B cell (primary cell): ENCODE measurements around the gene FAM219A. TPM values are rescaled to one million over a fixed set of nuclear protein-coding genes. Genes with fewer than 3 reads are reported as not detected.
A peak's percentile ranks its signal among the peaks of the same experiment; 100 is the strongest.

ENCODE experiments used
- ATAC-seq: fragments of 200-7000 bp; cut with Tn5 transposase; one replicate; pipeline ENCODE4 v1.10.0; 2021; ENCODE audit warnings: low read depth, mild to moderate bottlenecking, moderate number of reproducible peaks, moderate library complexity
- CTCF ChIA-PET: fragments of 350-600 bp; sonication (Branson Sonifier 250); formaldehyde crosslinking; loops from one replicate; lab custom pipeline; 2021; ENCODE audit warnings: antibody characterized with exemption, inconsistent platforms; lab: Charles Lee
- POLR2A ChIA-PET: fragments of 350-600 bp; sonication (Branson Sonifier 250); formaldehyde crosslinking; loops from one replicate; lab custom pipeline; 2021; ENCODE audit warnings: antibody characterized with exemption; lab: Charles Lee
- DNase-seq: peaks from one replicate; pipeline ENCODE4 v3.0.0; 2013
- H2AFZ ChIP-seq: 2 replicates; pipeline ENCODE4 v1.6.1; 2012; ENCODE audit warnings: mild to moderate bottlenecking, low read depth, low read length; ENCODE audit not compliant: insufficient read depth, poor library complexity, severe bottlenecking
- H3K27ac ChIP-seq, 2 donors: 1 replicate in 1 of 2; 2 replicates in 1 of 2; pipeline ENCODE4 v1.5.1; 2012 to 2013; ENCODE audit warnings: low read length in 2 of 2, mild to moderate bottlenecking in 2 of 2, moderate library complexity in 1 of 2
- H3K27me3 ChIP-seq, 4 experiments: fragments of 200-600 bp in 1 of 4; sonication (generic) in 1 of 4; replicated peaks in 1 of 4; 1 replicate in 2 of 4; 2 replicates in 2 of 4; pipeline versions ENCODE4 v1.6.1 to v1.7.0; 2013 to 2016; ENCODE audit warnings: low read length in 3 of 4, mild to moderate bottlenecking in 2 of 4, mixed read lengths in 1 of 4, moderate library complexity in 1 of 4; ENCODE audit not compliant: insufficient read depth in 4 of 4, control insufficient read depth in 3 of 4; ENCODE audit errors: control extremely low read depth in 1 of 4
- H3K36me3 ChIP-seq, 2 experiments: replicated peaks in 1 of 2; 1 replicate in 1 of 2; 2 replicates in 1 of 2; pipeline versions ENCODE4 v1.6.1 to v1.7.1; 2013; ENCODE audit warnings: low read length in 1 of 2; ENCODE audit not compliant: insufficient read depth in 2 of 2, control insufficient read depth in 1 of 2; ENCODE audit errors: control extremely low read depth in 1 of 2, extremely low read depth in 1 of 2
- H3K4me1 ChIP-seq, 2 donors: fragments of 200-600 bp in 1 of 2; sonication (generic) in 1 of 2; 1 replicate in 1 of 2; 2 replicates in 1 of 2; pipeline versions ENCODE4 v1.5.1 to v1.6.1; 2013 to 2017; ENCODE audit warnings: low read length in 2 of 2; ENCODE audit not compliant: control insufficient read depth in 2 of 2, insufficient read depth in 2 of 2
- H3K4me2 ChIP-seq: replicated peaks from 2 replicates; pipeline ENCODE3; 2012; ENCODE audit warnings: mild to moderate bottlenecking, low read depth, low read length; ENCODE audit not compliant: poor library complexity, severe bottlenecking
- H3K4me3 ChIP-seq, 5 experiments: fragments of 200-600 bp in 1 of 5; sonication (generic) in 1 of 5; 1 replicate in 3 of 5; 2 replicates in 2 of 5; pipeline versions ENCODE4 v1.5.1 to v1.7.0; 2011 to 2016; ENCODE audit warnings: low read length in 4 of 5, mild to moderate bottlenecking in 4 of 5, low read depth in 2 of 5, control low read depth in 1 of 5, moderate library complexity in 1 of 5; ENCODE audit not compliant: insufficient read depth in 1 of 5; ENCODE audit errors: control extremely low read depth in 1 of 5, extremely low read depth in 1 of 5
- H3K79me2 ChIP-seq: fragments of 200-600 bp; sonication (generic); one replicate; pipeline ENCODE4 v1.6.0; 2016; ENCODE audit warnings: low read length; ENCODE audit not compliant: control insufficient read depth, insufficient read depth
- H3K9ac ChIP-seq: fragments of 200-600 bp; sonication (generic); 2 replicates; pipeline ENCODE4 v1.6.1; 2017; ENCODE audit warnings: mild to moderate bottlenecking, low read length, moderate library complexity
- H3K9me3 ChIP-seq, 3 donors: one replicate each; pipeline versions ENCODE4 v1.6.1 to v1.7.1; 2013; ENCODE audit warnings: low read length in 2 of 3; ENCODE audit not compliant: control insufficient read depth in 2 of 3, insufficient read depth in 1 of 3; ENCODE audit errors: control extremely low read depth in 1 of 3
- H4K20me1 ChIP-seq: 2 replicates; pipeline ENCODE4 v1.6.0; 2012; ENCODE audit warnings: mild to moderate bottlenecking, low read length; ENCODE audit not compliant: insufficient read depth, control insufficient read depth, poor library complexity, severe bottlenecking
- H3K27ac Mint-ChIP-seq: one replicate; pipeline ENCODE4 v1.8.0; 2021; ENCODE audit warnings: mixed read lengths
- H3K27me3 Mint-ChIP-seq: one replicate; pipeline ENCODE4 v1.8.0; 2021; ENCODE audit warnings: mixed read lengths
- H3K4me1 Mint-ChIP-seq: one replicate; pipeline ENCODE4 v1.8.0; 2021; ENCODE audit warnings: mixed read lengths
- H3K4me3 Mint-ChIP-seq: one replicate; pipeline ENCODE4 v1.8.0; 2021; ENCODE audit warnings: mixed read lengths
- H3K9me3 Mint-ChIP-seq: one replicate; pipeline ENCODE4 v1.8.0; 2022; ENCODE audit warnings: mixed read lengths; ENCODE audit not compliant: insufficient read depth
- EZH2 ChIP-seq: IDR thresholded peaks from 2 replicates; pipeline ENCODE4 v1.6.1; 2012; ENCODE audit warnings: borderline replicate concordance, low read depth, mild to moderate bottlenecking, moderate library complexity, low read length; ENCODE audit not compliant: insufficient read depth, poor library complexity, severe bottlenecking
- WGBS: methylation state at CpG from one replicate; pipeline ENCODE4 v1.1.5; 2013; ENCODE audit warnings: missing lambda C conversion rate; ENCODE audit not compliant: insufficient coverage; 5-methylcytosine and 5-hydroxymethylcytosine counted together
- intact Hi-C: fragments of 100-400 bp; cut with micrococcal nuclease; formaldehyde crosslinking; loops from one replicate; pipeline ENCODE4 v1.10.0; 2022
- polyA minus RNA-seq: library from RNA; depleted of rRNA, polyadenylated mRNA; stranded (reverse); fragments of >200 nt; gene quantifications from 2 replicates; pipeline ENCODE4 v1.2.3, GENCODE V29; 2012
- polyA plus RNA-seq: library from polyadenylated mRNA; depleted of rRNA; stranded (reverse); fragments of >200 nt; gene quantifications from 2 replicates; pipeline ENCODE4 v1.2.3, GENCODE V29; 2012
- total RNA-seq, 2 donors: library from RNA; stranded (reverse); fragments of 120-200 nt in 1 of 2; gene quantifications; 1 replicate in 1 of 2; 2 replicates in 1 of 2; pipeline versions ENCODE4 v1.2.3 to v1.2.4, GENCODE V29; 2013 to 2022
- TF ChIP-seq, protein P1 (sequence below): fragments of 200-600 bp; IDR thresholded peaks from one replicate; pipeline ENCODE4 v1.8.0; 2022; ENCODE audit warnings: antibody characterized with exemption, mild to moderate bottlenecking

FAM219A gene
- total RNA-seq (16.0 and 17.3 TPM in 2 replicates), polyA plus RNA-seq (12.6 and 12.9 TPM in 2 replicates), polyA minus RNA-seq (4.7 and 5.1 TPM in 2 replicates)
- total RNA-seq (2013), result 4.6 TPM

DNA sequence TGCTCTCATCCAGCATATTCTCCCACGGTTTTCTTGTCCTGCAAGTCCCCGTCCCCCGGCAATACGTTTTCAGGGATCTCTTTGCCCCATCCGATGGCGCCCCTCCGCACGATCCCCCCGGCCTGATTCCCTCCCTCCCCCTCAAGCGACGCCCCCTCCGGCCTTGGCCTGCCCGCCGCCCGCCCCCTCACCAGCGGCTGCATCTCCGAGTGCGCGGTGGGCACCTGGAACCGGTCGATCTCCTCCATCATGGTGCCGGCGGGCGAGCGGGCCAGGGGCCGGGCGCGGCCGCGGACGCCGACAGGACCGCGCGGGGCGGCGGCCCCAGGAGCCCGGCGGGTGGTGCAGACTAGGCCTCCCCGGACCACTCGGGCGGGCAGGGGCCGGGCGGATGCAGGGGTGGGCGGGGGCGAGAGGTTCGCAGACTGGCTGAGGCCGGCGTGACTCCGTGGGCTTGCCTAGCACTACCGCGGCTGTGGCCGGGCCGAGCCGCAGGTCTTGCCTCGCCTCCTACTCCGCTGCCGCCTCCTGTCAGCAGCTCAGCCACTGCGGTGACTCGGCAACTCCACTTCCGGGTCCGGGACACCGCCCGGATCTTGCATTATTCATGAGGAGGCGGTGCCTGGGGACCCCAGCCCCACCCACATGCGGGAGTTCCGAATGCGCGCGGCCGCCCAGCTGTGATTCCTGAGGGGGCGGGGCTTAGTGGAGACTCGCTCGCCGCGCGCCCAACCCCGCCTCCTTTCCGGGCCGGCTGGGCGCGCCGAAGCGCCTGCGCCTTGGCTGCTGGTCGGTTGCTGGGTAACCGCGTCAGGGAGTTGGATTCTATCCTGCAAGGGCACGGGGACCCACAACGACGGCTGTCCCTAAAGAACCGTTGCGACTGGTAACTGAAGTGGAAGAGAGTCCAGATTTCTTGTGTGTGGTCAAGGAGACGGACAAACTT, at the start of gene FAM219A, which contains the start of gene DNAI1:
TSS of gene FAM219A (minus strand) at position 558 of the 946 bp plus-strand sequence. CDS start at position 251, 307 bp downstream.
TSS of gene DNAI1 (plus strand) at position 793 of the 946 bp plus-strand sequence. CDS start 201 bp downstream, outside the sequence.
- DNase-seq, result peak; percentile 99
- H3K27me3 ChIP-seq, result peaks cover 0 to 9% (median 4%) of the 10 kb centered on the region in 4 experiments
- ChIA-PET CTCF (interaction anchor here (0.7 to 1.5 kb wide), 3 partner anchors 43 to 175 kb away, joined by 3 to 7 read pairs (median 4); no protein-coding TSS in a partner anchor), POLR2A (interaction anchor here (0.6 kb wide), 1 partner anchor 78 kb away, joined by 6 read pairs; no protein-coding TSS in a partner anchor)
- H3K4me3 ChIP-seq, result peak within 1 kb of the TSS; percentile 32 to 76 (median 58)
- intact Hi-C loops, result loop anchor here (1.0 to 10.0 kb wide), 10 partner anchors 44 to 1269 kb away; partner anchors contain the start of genes KIF24, MYORG, NUDT2 and RPP25L
- H3K9ac ChIP-seq, result peak within 1 kb of the TSS; percentile 65
- peaks cover 38% of the 10 kb centered on the region for H4K20me1 ChIP-seq
- Mint-ChIP-seq H3K4me1 (peaks cover 35% of the 10 kb centered on the region), H3K27ac (peak within 1 kb of the TSS; percentile 86), H3K9me3 (no peaks in the 10 kb centered on the region), H3K27me3 (peaks cover 14% of the 10 kb centered on the region), H3K4me3 (peak within 1 kb of the TSS; percentile 96)
- peaks cover 0 to 4% (median 0%) of the 10 kb centered on the region in 3 donors for H3K9me3 ChIP-seq
- peak within 1 kb of the TSS; percentile 78 for H2AFZ ChIP-seq
- H3K27ac ChIP-seq, result no peak within 1 kb of the TSS
- TF ChIP-seq EZH2, result no peak
- TF ChIP-seq, protein P1, sequence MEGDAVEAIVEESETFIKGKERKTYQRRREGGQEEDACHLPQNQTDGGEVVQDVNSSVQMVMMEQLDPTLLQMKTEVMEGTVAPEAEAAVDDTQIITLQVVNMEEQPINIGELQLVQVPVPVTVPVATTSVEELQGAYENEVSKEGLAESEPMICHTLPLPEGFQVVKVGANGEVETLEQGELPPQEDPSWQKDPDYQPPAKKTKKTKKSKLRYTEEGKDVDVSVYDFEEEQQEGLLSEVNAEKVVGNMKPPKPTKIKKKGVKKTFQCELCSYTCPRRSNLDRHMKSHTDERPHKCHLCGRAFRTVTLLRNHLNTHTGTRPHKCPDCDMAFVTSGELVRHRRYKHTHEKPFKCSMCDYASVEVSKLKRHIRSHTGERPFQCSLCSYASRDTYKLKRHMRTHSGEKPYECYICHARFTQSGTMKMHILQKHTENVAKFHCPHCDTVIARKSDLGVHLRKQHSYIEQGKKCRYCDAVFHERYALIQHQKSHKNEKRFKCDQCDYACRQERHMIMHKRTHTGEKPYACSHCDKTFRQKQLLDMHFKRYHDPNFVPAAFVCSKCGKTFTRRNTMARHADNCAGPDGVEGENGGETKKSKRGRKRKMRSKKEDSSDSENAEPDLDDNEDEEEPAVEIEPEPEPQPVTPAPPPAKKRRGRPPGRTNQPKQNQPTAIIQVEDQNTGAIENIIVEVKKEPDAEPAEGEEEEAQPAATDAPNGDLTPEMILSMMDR, result no peak
- under 1% methylated on average over 89 of the region's 94 CpGs for WGBS
- peaks cover 38% of the 10 kb centered on the region for H3K79me2 ChIP-seq
- peaks cover 14 to 24% of the 10 kb centered on the region in 2 donors for H3K4me1 ChIP-seq
- H3K4me2 ChIP-seq, result peak within 1 kb of the TSS; percentile 94
- H3K36me3 ChIP-seq, result no peaks in the 10 kb centered on the region
- ATAC-seq, result peak; percentile 96
